ENCODE results near the gene ANGPTL4.
"Not testable (repeated sequence)": the region's sequence is repeated elsewhere in the genome, so short reads cannot be mapped to it uniquely, and the experiment has no call there.

ANGPTL4 gene

DNA sequence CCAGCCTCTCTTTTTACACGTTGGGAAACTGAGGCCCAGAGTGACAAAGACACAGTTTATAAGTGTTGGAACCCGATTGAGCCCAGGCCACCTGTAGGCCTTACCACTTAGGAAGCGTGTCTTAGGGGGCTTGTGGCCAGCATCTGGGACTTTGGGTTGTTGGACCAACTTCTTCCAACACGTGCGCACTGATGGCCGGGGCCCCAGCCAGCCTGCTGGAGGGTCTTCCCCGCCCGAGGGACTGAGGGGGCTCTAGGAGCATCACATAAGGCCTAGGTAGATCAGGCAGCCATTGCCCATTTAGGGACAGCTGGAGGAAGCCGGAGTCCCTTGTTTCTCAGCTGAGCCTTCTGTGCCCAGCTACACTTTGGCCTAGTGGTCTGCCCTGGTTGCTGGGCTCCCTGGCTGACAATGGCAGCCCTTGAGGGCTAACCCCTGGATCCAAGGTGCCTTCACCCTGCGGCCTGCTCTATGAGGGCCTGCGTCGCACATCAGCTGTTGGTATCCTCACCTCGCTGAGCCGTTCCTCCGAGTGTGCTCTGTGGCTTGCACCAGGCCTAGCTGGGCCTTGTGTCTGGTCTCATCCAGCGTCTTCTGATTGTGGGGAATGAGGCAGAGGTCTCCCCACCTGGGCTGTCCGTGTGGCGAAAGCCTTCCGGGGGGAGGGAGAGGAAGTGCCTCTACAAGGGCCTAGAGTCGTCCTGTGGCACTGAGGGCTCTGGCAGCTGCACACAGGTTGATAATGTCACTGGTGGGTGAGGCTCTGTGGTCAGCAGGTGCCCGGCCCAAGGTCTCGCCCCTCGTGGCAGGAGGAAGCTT lies 27.5 kb downstream of the ANGPTL4 start:
- no peak for DNase-seq

DNA sequence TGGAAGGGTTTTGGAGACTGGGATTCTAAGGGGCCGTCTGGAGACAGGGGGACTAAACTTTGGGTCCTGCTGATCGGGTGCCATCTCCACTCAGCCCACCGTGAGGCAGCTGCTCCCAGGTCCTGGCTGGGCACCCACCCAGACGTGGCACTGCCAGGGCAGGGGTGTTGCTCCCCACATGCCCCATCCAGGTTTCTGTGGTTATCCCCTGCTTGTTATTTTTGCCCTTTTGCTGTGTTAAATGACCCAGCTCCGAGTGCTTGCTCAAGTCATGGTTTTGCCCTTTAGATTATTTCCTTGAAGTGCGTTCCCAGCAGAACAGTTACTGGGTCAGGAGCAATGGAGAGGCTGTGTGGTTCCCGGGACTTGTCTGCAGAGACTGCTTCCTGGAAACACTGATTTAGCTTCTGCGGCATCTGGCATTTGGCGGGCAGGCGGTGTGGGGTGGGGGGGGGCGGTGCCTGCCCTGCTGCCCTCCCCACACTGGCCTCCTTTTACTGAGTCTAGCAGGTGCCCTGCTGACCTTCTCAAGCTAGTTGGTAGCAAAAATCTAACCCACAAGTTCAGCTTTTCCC lies 28.1 kb downstream of the ANGPTL4 start:
- no peak for DNase-seq

DNA sequence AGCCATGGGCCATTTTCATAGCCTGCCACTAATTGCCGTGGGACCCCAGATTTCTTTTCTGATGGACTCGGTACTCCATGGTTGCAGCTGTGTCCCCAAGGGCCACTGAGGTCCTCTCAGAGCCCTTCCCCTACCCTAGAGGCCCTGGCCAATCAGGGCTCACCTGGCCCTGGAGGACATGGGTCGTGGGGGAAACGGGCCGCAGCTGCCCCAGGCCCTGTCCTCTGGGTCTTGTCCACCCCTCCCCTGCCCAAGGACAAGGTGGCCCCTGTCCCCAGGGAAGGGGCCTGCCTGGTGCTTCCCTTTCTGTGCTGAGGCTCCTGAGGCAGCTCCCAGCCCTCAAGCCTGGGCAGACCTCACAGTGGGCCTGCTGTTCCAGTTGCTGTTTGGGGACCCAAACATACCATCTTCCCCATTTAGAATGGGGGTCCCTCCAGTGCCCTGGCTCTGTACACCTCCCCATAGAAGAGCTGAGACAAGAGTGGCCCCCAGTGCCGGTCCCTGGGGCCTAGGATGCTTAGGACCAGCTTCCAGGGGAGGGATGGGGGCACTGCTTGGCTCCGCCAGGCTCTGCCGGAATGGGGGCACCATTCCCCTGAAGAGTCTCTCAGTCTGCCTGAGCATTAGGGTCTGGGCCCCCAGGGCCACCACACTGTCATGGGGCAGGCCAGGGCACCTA lies 29.4 kb downstream of the ANGPTL4 start:
- DNase-seq, result no peak

DNA sequence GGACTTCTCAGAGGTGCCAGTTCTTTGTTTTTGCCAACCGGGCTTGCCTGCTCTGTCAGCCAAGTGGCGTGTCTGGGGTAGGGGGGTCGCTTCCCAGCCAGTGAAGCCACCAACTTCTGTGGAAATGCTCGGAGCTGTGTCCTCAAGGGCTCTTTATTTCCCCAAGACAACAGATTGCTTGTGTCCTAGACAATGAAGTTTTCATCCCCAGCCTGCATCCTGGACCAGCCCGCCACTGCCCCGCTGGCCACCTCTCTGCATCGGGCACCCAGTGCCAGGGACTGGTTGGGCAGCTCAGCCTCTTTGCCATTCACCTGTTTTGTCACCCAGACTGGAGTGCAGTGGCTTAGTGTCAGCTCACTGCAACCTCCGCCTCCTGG lies 29.9 kb downstream of the ANGPTL4 start:
- no peak for DNase-seq

- DNase-seq, result no peak
Observed at GRCh38 chr19:8395621-8396082, 31.7 kb downstream of the ANGPTL4 start.

DNA sequence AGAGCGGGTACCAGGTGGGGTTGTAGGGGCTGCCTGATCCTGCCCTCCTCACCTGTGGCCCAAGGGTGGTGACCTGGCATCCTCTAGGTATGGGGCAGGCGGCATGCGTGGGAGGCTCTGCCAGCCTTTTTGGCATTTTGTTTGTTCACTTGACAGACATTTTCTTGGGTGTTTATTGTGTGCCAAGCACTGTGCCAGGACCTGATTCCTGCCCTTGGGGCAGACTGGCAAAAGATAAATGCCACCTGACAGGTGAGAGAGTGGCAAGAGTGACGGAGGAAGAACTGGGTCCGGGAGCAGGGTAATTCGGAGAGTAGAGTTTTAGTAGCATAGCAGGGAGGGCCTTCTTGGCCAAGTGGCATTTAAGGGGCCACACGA lies 32.2 kb downstream of the ANGPTL4 start:
- no peak for DNase-seq

DNA sequence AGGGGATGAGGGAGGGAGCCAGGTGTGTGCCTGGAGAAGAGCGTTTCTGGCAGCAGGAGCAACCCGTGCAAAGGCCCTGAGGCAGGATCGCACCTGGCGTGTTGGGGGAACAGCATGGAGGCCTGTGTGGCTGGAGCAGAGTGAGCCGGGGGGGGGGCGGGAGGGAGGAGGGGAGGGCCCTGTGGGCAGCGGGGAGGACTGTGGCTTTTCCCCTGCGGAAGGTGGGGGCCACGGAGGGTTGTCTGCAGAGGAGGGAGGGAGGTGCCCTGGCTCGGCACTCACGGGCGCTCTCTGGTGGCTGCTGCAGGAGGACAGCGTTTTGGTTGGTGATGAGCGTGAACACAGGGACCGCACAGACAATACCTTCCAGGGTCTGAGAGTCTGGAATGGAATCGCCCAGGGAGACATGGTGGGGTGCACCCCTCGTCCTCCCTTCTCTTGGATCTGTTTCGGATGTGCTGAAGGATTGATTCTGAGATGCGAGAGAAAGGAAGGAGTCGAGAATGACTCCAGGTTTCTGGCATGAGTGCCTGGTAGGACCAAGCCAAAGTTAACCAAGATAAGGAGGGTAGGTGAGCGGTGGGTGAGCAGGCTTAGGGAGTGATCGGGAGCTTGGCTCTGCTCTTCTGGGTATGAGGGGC lies 32.7 kb downstream of the ANGPTL4 start:
- no peak for DNase-seq

DNA sequence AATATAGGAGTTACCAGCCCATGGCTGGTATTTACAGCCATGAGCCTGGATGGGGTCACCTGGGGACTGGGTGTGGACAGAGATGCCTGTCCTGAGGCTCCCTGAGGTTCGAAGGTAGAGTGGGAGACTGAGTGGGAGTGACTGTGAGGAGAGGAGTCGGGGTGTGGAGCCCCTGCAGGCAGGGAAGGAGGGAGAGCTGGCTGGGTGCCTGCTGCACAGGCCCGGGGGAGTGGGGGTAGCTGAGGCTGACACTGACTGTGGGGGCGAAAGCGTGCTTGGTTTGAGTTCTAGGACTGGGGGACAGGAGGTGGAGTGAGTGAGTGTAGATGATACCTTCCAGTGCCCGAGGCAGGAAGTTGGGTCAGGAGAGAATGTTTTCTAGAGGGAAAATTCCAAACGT lies 33.3 kb downstream of the ANGPTL4 start:
- no peak for DNase-seq

GRCh38 chr19:8397746-8398310 lies 33.9 kb downstream of the ANGPTL4 start:
- DNase-seq, result no peak

DNA sequence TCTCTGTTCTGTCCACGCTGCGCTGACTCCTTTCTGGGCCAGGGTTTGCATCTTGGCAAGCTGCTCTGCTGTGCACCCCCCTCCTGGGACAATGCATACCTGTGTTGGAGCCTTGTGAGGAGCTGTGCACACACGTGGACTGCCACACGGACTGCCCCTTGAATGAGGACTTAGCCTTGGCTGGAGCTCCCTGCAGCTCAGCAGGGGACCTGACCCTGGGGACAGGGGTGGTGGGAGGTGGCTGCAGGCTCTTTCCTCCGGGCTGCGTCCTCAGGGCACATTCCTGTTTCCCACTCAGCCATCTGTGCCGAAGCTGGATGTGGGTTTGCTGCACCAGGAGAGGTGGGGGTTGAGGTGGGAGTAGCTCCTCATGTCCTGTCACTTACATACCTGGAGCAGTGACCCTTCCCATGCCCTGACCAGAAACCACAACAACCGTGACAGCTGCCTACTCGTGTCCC lies 34.4 kb downstream of the ANGPTL4 start:
- DNase-seq, result no peak

GRCh38 chr19:8399681-8400188 lies 35.8 kb downstream of the ANGPTL4 start:
- no peak for DNase-seq

- DNase-seq, result no peak
Observed at GRCh38 chr19:8401981-8402411, 38.0 kb downstream of the ANGPTL4 start.

- no peak for DNase-seq
Observed at GRCh38 chr19:8403098-8403819, 39.3 kb downstream of the ANGPTL4 start.

DNA sequence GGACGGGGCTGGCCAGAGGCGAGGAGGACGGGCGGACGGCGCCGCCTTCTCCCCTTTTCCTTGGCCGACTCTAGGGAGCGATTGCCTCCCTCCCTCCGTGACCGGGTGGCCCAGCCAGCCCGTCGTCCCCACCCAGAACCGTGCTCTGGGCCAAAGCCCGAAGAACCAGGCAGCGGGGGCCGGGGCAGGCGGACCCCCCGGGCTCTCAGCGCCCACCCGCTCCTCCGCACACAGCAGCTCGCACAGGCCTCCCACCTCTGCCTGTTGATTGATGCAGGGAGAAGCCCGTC lies 39.8 kb downstream of the ANGPTL4 start:
- no peak for DNase-seq

DNA sequence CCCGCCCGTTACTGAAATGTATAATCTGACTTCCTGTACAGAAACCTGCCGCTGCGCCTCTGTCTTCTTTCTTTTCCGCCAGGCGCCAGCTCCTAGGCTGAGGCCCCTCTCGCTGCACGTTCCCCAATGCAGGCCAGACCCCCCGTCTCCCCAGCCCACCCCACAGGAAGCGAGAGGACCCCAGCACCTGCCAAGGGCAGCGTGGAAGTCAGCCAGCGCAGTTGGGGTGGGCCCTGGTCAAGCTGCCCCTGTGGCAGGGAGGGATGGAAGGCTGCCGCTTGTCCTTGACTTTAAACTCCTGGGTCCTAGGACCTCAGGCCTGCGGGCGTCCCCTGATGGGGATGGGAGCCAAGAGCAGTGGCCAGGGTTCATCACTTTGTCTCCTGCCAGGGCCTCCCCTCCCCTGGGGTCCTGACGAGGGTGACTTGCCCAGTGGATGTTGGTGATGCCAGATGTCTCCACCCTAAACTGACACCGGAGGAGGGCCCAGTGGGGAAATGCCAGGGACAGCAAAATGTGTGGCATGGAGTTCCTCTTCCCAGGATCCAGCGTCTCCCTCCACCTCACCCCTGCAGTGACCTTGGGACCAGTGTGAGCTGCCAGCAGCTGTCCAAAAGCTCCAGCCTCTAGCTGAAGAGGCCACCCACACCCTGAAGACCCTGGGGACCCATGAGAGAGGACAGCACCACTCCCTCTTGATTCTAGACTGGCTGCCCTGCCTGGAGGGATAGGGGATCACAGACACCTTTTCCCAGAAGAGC lies 40.6 kb downstream of the ANGPTL4 start:
- no peak for DNase-seq

GRCh38 chr19:8410718-8411117 lies 46.8 kb downstream of the ANGPTL4 start:
- not testable (repeated sequence) for DNase-seq

- DNase-seq, result peak; percentile 86
Observed at GRCh38 chr19:8412783-8413628, 49.1 kb downstream of the ANGPTL4 start, which contains the start of gene MARCHF2. Gene MARCHF2 (plus strand): TSS chr19:8413305. CDS start chr19:8421841, 8,536 bp downstream.

DNA sequence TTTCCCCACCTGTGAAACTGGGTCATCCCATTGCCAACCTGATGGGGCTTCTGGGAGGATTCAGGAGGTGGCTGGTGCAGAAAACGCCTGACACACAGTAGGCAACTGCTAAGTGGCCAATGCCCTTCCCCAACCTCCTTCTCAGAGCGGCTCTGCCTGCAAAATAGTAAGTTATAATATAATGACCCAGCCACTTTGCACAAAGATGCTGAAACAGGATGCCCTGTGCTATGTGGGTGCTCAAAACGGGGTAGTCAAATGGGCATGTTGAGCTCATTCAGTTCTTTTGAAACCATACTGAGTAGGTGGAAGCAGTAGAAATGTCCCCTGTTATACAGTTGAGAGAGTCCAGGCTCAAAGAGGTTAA lies 49.7 kb downstream of the ANGPTL4 start:
- no peak for DNase-seq

DNA sequence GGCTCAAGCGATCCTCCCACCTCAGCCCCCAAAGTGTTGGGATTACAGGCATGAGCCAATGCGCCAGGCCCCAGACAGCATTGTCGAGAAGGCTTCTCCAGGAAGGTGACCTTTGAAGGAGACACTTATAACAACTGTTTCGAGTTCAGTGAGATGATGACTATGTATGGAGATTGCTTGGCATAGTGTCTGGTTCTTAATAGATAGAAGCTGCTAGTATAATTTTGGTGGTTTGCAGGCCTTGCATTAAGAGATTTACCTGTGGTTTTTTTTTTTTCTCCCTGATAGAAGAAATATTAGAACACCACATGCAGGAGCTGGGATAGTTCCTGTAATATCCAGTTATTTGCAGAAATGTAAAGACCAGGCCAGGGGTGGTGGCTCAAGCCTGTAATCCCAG lies 52.8 kb downstream of the ANGPTL4 start:
- no peak for DNase-seq

All from GF-D8 (cell line).